Stimulated activated effector memory CD8-positive, alpha-beta T cell treated with anti-CD3 and anti-CD28 coated beads, Interleukin-12 subunit alpha, Interleukin-12 subunit beta, amount 100 ng/mL, for 72 hours (primary cell): ENCODE results near the gene OTUB2.

Experiments used
- ATAC-seq: fragments of 150-1000 bp; cut with Tn5 transposase; 2 replicates; pipeline ENCODE4 v1.10.0; 2021
- DNase-seq, 2 donors: peaks; one replicate each; pipeline ENCODE4 v3.0.0; 2021 to 2022; ENCODE audit warnings: low spot score in 2 of 2
- H3K27ac Mint-ChIP-seq: one replicate; pipeline ENCODE4 v1.8.0; 2022; ENCODE audit warnings: mild to moderate bottlenecking, mixed read lengths
- H3K36me3 Mint-ChIP-seq: one replicate; pipeline ENCODE4 v1.8.0; 2022; ENCODE audit warnings: mild to moderate bottlenecking, mixed read lengths
- H3K4me1 Mint-ChIP-seq: one replicate; pipeline ENCODE4 v1.8.0; 2022; ENCODE audit warnings: mixed read lengths
- H3K4me3 Mint-ChIP-seq: one replicate; pipeline ENCODE4 v1.8.0; 2022; ENCODE audit warnings: mild to moderate bottlenecking, mixed read lengths
- H3K9me3 Mint-ChIP-seq: one replicate; pipeline ENCODE4 v1.8.0; 2022; ENCODE audit warnings: mixed read lengths

Gene OTUB2

GRCh38 chr14:93989939-93990338 lies 36.2 kb upstream of the OTUB2 start:
- Mint-ChIP-seq H3K4me3 (no peak overlapping the region), H3K4me1 (peaks cover 30% of the 10 kb centered on the region), H3K27ac (peak overlapping the region; percentile 49), H3K9me3 (no peaks in the 10 kb centered on the region), H3K36me3 (no peaks in the 10 kb centered on the region)
- ATAC-seq (no peak), DNase-seq (no peak)

- no peaks in the 10 kb centered on the region for H3K9me3 Mint-ChIP-seq
- H3K27ac Mint-ChIP-seq = no peak overlapping the region
- DNase-seq (no peak), ATAC-seq (peak; percentile 61)
- H3K4me3 Mint-ChIP-seq = no peak overlapping the region
- peaks cover 43% of the 10 kb centered on the region for H3K4me1 Mint-ChIP-seq
- no peaks in the 10 kb centered on the region for H3K36me3 Mint-ChIP-seq
Observed at GRCh38 chr14:93991212-93991611, 34.9 kb upstream of the OTUB2 start.

GRCh38 chr14:93991649-93992048 lies 34.5 kb upstream of the OTUB2 start:
- Mint-ChIP-seq H3K4me3 (no peak overlapping the region), H3K27ac (no peak overlapping the region), H3K4me1 (peaks cover 45% of the 10 kb centered on the region), H3K9me3 (no peaks in the 10 kb centered on the region), H3K36me3 (no peaks in the 10 kb centered on the region)
- ATAC-seq (no peak), DNase-seq (no peak)

GRCh38 chr14:93993382-93993781 lies 32.8 kb upstream of the OTUB2 start:
- no peak overlapping the region for H3K4me3 Mint-ChIP-seq
- DNase-seq (no peak), ATAC-seq (no peak)
- H3K4me1 Mint-ChIP-seq = peaks cover 60% of the 10 kb centered on the region
- peak overlapping the region; percentile 50 for H3K27ac Mint-ChIP-seq
- no peaks in the 10 kb centered on the region for H3K9me3 Mint-ChIP-seq
- H3K36me3 Mint-ChIP-seq = no peaks in the 10 kb centered on the region

GRCh38 chr14:93994919-93995682 lies 31.0 kb upstream of the OTUB2 start:
- H3K36me3 Mint-ChIP-seq = no peaks in the 10 kb centered on the region
- DNase-seq (peak; percentile 34 to 60), ATAC-seq (peak; percentile 96)
- H3K9me3 Mint-ChIP-seq = no peaks in the 10 kb centered on the region
- H3K4me1 Mint-ChIP-seq = peaks cover 56% of the 10 kb centered on the region
- peak overlapping the region; percentile 87 for H3K27ac Mint-ChIP-seq
- H3K4me3 Mint-ChIP-seq = no peak overlapping the region

- Mint-ChIP-seq H3K36me3 (no peaks in the 10 kb centered on the region), H3K4me3 (no peak overlapping the region)
- no peak for ATAC-seq
Observed at GRCh38 chr14:93996130-93996695, 29.9 kb upstream of the OTUB2 start.

GRCh38 chr14:93997082-93997481 lies 29.1 kb upstream of the OTUB2 start, which contains the start of gene CCDC197:
Gene CCDC197 (plus strand): TSS chr14:93997301. CDS start chr14:93998132, 831 bp downstream.
- H3K4me1 Mint-ChIP-seq = peaks cover 47% of the 10 kb centered on the region
- H3K27ac Mint-ChIP-seq = peak within 1 kb of the TSS; percentile 87
- no peak for ATAC-seq
- no peak for DNase-seq
- no peaks in the 10 kb centered on the region for H3K9me3 Mint-ChIP-seq
- no peak within 1 kb of the TSS for H3K4me3 Mint-ChIP-seq
- H3K36me3 Mint-ChIP-seq = no peaks in the 10 kb centered on the region

More at GRCh38 chr14:93996130-93996695, 29.9 kb upstream of the OTUB2 start:
- Mint-ChIP-seq H3K9me3 (no peaks in the 10 kb centered on the region), H3K27ac (peak overlapping the region; percentile 87), H3K4me1 (peaks cover 47% of the 10 kb centered on the region)
- no peak for DNase-seq

- ATAC-seq = no peak
- no peak overlapping the region for H3K4me3 Mint-ChIP-seq
Observed at GRCh38 chr14:93997916-93998870, 27.9 kb upstream of the OTUB2 start.

GRCh38 chr14:93998871-93999403 lies 27.2 kb upstream of the OTUB2 start:
- Mint-ChIP-seq H3K4me1 (peaks cover 48% of the 10 kb centered on the region), H3K36me3 (no peaks in the 10 kb centered on the region), H3K27ac (peak overlapping the region; percentile 26), H3K4me3 (no peak overlapping the region), H3K9me3 (no peaks in the 10 kb centered on the region)
- no peak for ATAC-seq
- no peak for DNase-seq

More at GRCh38 chr14:93997916-93998870, 27.9 kb upstream of the OTUB2 start:
- H3K9me3 Mint-ChIP-seq = no peaks in the 10 kb centered on the region
- peak overlapping the region; percentile 26 for H3K27ac Mint-ChIP-seq
- DNase-seq = no peak
- H3K4me1 Mint-ChIP-seq = peaks cover 48% of the 10 kb centered on the region
- H3K36me3 Mint-ChIP-seq = no peaks in the 10 kb centered on the region

- ATAC-seq = no peak
- peaks cover 47% of the 10 kb centered on the region for H3K4me1 Mint-ChIP-seq
- no peak overlapping the region for H3K27ac Mint-ChIP-seq
- no peaks in the 10 kb centered on the region for H3K36me3 Mint-ChIP-seq
- no peak overlapping the region for H3K4me3 Mint-ChIP-seq
- H3K9me3 Mint-ChIP-seq = no peaks in the 10 kb centered on the region
- DNase-seq = no peak
Observed at GRCh38 chr14:93999573-93999972, 26.6 kb upstream of the OTUB2 start.

- DNase-seq = no peak
- no peak overlapping the region for H3K4me3 Mint-ChIP-seq
- no peak for ATAC-seq
- no peak overlapping the region for H3K27ac Mint-ChIP-seq
- no peaks in the 10 kb centered on the region for H3K9me3 Mint-ChIP-seq
- H3K36me3 Mint-ChIP-seq = no peaks in the 10 kb centered on the region
- peaks cover 44% of the 10 kb centered on the region for H3K4me1 Mint-ChIP-seq
Observed at GRCh38 chr14:94000267-94000666, 25.9 kb upstream of the OTUB2 start.

GRCh38 chr14:94001016-94001415 lies 25.1 kb upstream of the OTUB2 start:
- Mint-ChIP-seq H3K4me3 (no peak overlapping the region), H3K9me3 (no peaks in the 10 kb centered on the region), H3K36me3 (no peaks in the 10 kb centered on the region), H3K4me1 (peaks cover 38% of the 10 kb centered on the region), H3K27ac (no peak overlapping the region)
- DNase-seq (no peak), ATAC-seq (no peak)

GRCh38 chr14:94001501-94002396 lies 24.4 kb upstream of the OTUB2 start:
- H3K4me1 Mint-ChIP-seq = peaks cover 32% of the 10 kb centered on the region
- no peaks in the 10 kb centered on the region for H3K36me3 Mint-ChIP-seq
- H3K27ac Mint-ChIP-seq = no peak overlapping the region
- ATAC-seq (peak; percentile 79), DNase-seq (peak; percentile 56 to 78)
- no peak overlapping the region for H3K4me3 Mint-ChIP-seq
- no peaks in the 10 kb centered on the region for H3K9me3 Mint-ChIP-seq

- ATAC-seq (no peak), DNase-seq (no peak)
- no peak overlapping the region for H3K4me3 Mint-ChIP-seq
- H3K9me3 Mint-ChIP-seq = no peaks in the 10 kb centered on the region
- H3K36me3 Mint-ChIP-seq = no peaks in the 10 kb centered on the region
- no peak overlapping the region for H3K27ac Mint-ChIP-seq
- H3K4me1 Mint-ChIP-seq = peaks cover 29% of the 10 kb centered on the region
Observed at GRCh38 chr14:94003397-94003796, 22.7 kb upstream of the OTUB2 start.
